CD14-positive monocyte (primary cell): Measurements from ENCODE around the gene PMEPA1. TPM values are rescaled to one million over a fixed set of nuclear protein-coding genes. Genes with fewer than 3 reads are reported as not detected.

Source experiments
- DNase-seq, 3 donors: peaks; one replicate each; pipeline ENCODE4 v3.0.0-alpha.2; 2011 to 2022
- H2AFZ ChIP-seq: 2 replicates; pipeline ENCODE4 v1.6.0; 2012; ENCODE audit warnings: mild to moderate bottlenecking, low read depth, low read length, inconsistent platforms; ENCODE audit not compliant: insufficient read depth, poor library complexity, severe bottlenecking
- H3K27ac ChIP-seq, 2 donors: 1 replicate in 1 of 2; 2 replicates in 1 of 2; pipeline ENCODE4 v1.5.1; 2012 to 2013; ENCODE audit warnings: low read length in 2 of 2, control low read depth in 1 of 2, inconsistent platforms in 1 of 2, low read depth in 1 of 2, mild to moderate bottlenecking in 1 of 2
- H3K27me3 ChIP-seq, 2 donors: one replicate each; pipeline versions ENCODE4 v1.6.0 to v1.6.1; 2011 to 2013; ENCODE audit warnings: low read length in 2 of 2; ENCODE audit not compliant: control insufficient read depth in 2 of 2, insufficient read depth in 2 of 2
- H3K36me3 ChIP-seq, 2 donors: replicated peaks in 1 of 2; 1 replicate in 1 of 2; 2 replicates in 1 of 2; pipeline versions ENCODE4 v1.5.1 to v1.6.1; 2012 to 2013; ENCODE audit warnings: low read length in 2 of 2, control low read depth in 1 of 2, inconsistent platforms in 1 of 2, mild to moderate bottlenecking in 1 of 2; ENCODE audit not compliant: insufficient read depth in 2 of 2, control insufficient read depth in 1 of 2
- H3K4me1 ChIP-seq, 2 donors: 1 replicate in 1 of 2; 2 replicates in 1 of 2; pipeline versions ENCODE4 v1.5.1 to v1.6.1; 2012 to 2013; ENCODE audit warnings: low read length in 2 of 2, control low read depth in 1 of 2, inconsistent platforms in 1 of 2, mild to moderate bottlenecking in 1 of 2, moderate library complexity in 1 of 2; ENCODE audit not compliant: insufficient read depth in 2 of 2, control insufficient read depth in 1 of 2
- H3K4me2 ChIP-seq: replicated peaks from 2 replicates; pipeline ENCODE3; 2012; ENCODE audit warnings: low read length, moderate library complexity, mild to moderate bottlenecking; ENCODE audit not compliant: poor library complexity, severe bottlenecking; ENCODE audit errors: extremely low read depth
- H3K4me3 ChIP-seq, 3 experiments: fragments of 200-600 bp in 1 of 3; sonication (generic) in 1 of 3; replicated peaks in 1 of 3; 1 replicate in 2 of 3; 2 replicates in 1 of 3; pipeline ENCODE4 v1.5.1; 2011 to 2013; ENCODE audit warnings: low read length in 3 of 3, mild to moderate bottlenecking in 3 of 3, control low read depth in 2 of 3, low read depth in 2 of 3, inconsistent platforms in 1 of 3, moderate library complexity in 1 of 3
- H3K79me2 ChIP-seq: 2 replicates; pipeline ENCODE4 v1.6.0; 2012; ENCODE audit warnings: mild to moderate bottlenecking, control low read depth, inconsistent platforms, low read length, moderate library complexity; ENCODE audit not compliant: insufficient read depth
- H3K9ac ChIP-seq: 2 replicates; pipeline ENCODE4 v1.6.0; 2017; ENCODE audit warnings: low read length, mild to moderate bottlenecking; ENCODE audit not compliant: insufficient read depth, poor library complexity, severe bottlenecking
- H3K9me3 ChIP-seq, 2 donors: replicated peaks in 1 of 2; 1 replicate in 1 of 2; 2 replicates in 1 of 2; pipeline versions ENCODE4 v1.5.1 to v1.6.1; 2012 to 2013; ENCODE audit warnings: low read length in 2 of 2, control low read depth in 1 of 2; ENCODE audit not compliant: control insufficient read depth in 1 of 2, insufficient read depth in 1 of 2
- H4K20me1 ChIP-seq: 2 replicates; pipeline ENCODE4 v1.6.0; 2012; ENCODE audit warnings: mild to moderate bottlenecking, low read length, control low read depth, moderate library complexity; ENCODE audit not compliant: insufficient read depth
- H3K27ac Mint-ChIP-seq, 7 donors: one replicate each; pipeline ENCODE4 v1.8.0; 2020; ENCODE audit warnings: mild to moderate bottlenecking in 7 of 7, mixed read lengths in 7 of 7, moderate library complexity in 6 of 7, inconsistent platforms in 2 of 7
- H3K27me3 Mint-ChIP-seq, 3 donors: one replicate each; pipeline ENCODE4 v1.8.0; 2021 to 2022; ENCODE audit warnings: low read depth in 3 of 3, mild to moderate bottlenecking in 3 of 3, mixed read lengths in 3 of 3, moderate library complexity in 3 of 3, inconsistent platforms in 1 of 3
- H3K36me3 Mint-ChIP-seq, 2 donors: one replicate each; pipeline ENCODE4 v1.8.0; 2020; ENCODE audit warnings: mixed read lengths in 2 of 2, inconsistent platforms in 1 of 2, mild to moderate bottlenecking in 1 of 2
- H3K4me1 Mint-ChIP-seq: one replicate; pipeline ENCODE4 v1.8.0; 2020; ENCODE audit warnings: mild to moderate bottlenecking, mixed read lengths
- H3K4me3 Mint-ChIP-seq, 2 donors: one replicate each; pipeline ENCODE4 v1.8.0; 2020; ENCODE audit warnings: mild to moderate bottlenecking in 2 of 2, mixed read lengths in 2 of 2, moderate library complexity in 1 of 2
- H3K9me3 Mint-ChIP-seq, 7 donors: one replicate each; pipeline ENCODE4 v1.8.0; 2020 to 2022; ENCODE audit warnings: mixed read lengths in 7 of 7, mild to moderate bottlenecking in 6 of 7, moderate library complexity in 6 of 7, inconsistent platforms in 2 of 7
- CTCF ChIP-seq: fragments of 200-600 bp; IDR thresholded peaks from one replicate; pipeline ENCODE4 v1.8.0; 2022; ENCODE audit warnings: antibody characterized with exemption, mild to moderate bottlenecking
- WGBS: methylation state at CpG from one replicate; pipeline ENCODE4 v1.1.5; 2013; ENCODE audit warnings: missing lambda C conversion rate; ENCODE audit not compliant: insufficient coverage; 5-methylcytosine and 5-hydroxymethylcytosine counted together
- intact Hi-C, 2 donors: fragments of 100-400 bp; cut with micrococcal nuclease; formaldehyde crosslinking; loops; one replicate each; pipeline versions ENCODE4 v1.15.0 to v1.15.1; 2023
- polyA plus RNA-seq, 3 donors: library from polyadenylated mRNA; depleted of rRNA in 1 of 3; unstranded in 2 of 3; stranded (reverse) in 1 of 3; fragments of 300-500 nt in 2 of 3; fragments of >200 nt in 1 of 3; fragmentation: Illumina TruSeq in 2 of 3; gene quantifications; 1 replicate in 2 of 3; 2 replicates in 1 of 3; pipeline ENCODE4 v1.2.3, GENCODE V29; 2012 to 2021

The PMEPA1 gene
- polyA plus RNA-seq, 3 donors, result 0.12 to 0.73 (median 0.59) TPM

GRCh38 chr20:57746832-57747404 lies 37.1 kb upstream of the PMEPA1 start:
- peaks cover 0 to 6% of the 10 kb centered on the region in 2 donors for H3K9me3 ChIP-seq
- H3K4me3 Mint-ChIP-seq, result no peak overlapping the region
- peaks cover 2 to 19% of the 10 kb centered on the region in 2 donors for H3K27me3 ChIP-seq
- intact Hi-C loops, result no loop called here
- H3K4me1 Mint-ChIP-seq, result peaks cover 17% of the 10 kb centered on the region
- H3K27me3 Mint-ChIP-seq, result peaks cover 12 to 28% (median 26%) of the 10 kb centered on the region in 3 donors
- H3K9me3 Mint-ChIP-seq, result peaks cover 0 to 8% (median 2%) of the 10 kb centered on the region in 7 donors
- H3K27ac ChIP-seq, result no peak overlapping the region
- no peak overlapping the region for H3K4me2 ChIP-seq
- H3K4me3 ChIP-seq, result no peak overlapping the region
- H3K4me1 ChIP-seq, result peaks cover 11 to 14% of the 10 kb centered on the region in 2 donors
- no peaks in the 10 kb centered on the region for H3K36me3 Mint-ChIP-seq
- TF ChIP-seq CTCF, result no peak
- 81% methylated on average over 4 of the region's 7 CpGs for WGBS
- no peak overlapping the region for H3K27ac Mint-ChIP-seq
- H3K9ac ChIP-seq, result no peak overlapping the region
- no peaks in the 10 kb centered on the region for H3K79me2 ChIP-seq
- no peak for DNase-seq
- no peak overlapping the region for H2AFZ ChIP-seq
- H3K36me3 ChIP-seq, result no peaks in the 10 kb centered on the region
- no peaks in the 10 kb centered on the region for H4K20me1 ChIP-seq

- Histone ChIP-seq H4K20me1 (no peaks in the 10 kb centered on the region), H3K9ac (no peak overlapping the region), H3K79me2 (no peaks in the 10 kb centered on the region), H3K4me3 (no peak overlapping the region), H2AFZ (no peak overlapping the region), H3K27me3 (peaks cover 2 to 19% of the 10 kb centered on the region in 2 donors), H3K4me1 (peaks cover 11 to 14% of the 10 kb centered on the region in 2 donors), H3K4me2 (no peak overlapping the region), H3K27ac (no peak overlapping the region), H3K36me3 (no peaks in the 10 kb centered on the region), H3K9me3 (peaks cover 0 to 6% of the 10 kb centered on the region in 2 donors)
- no peak overlapping the region for H3K4me3 Mint-ChIP-seq
- no peak for TF ChIP-seq CTCF
- H3K27ac Mint-ChIP-seq, result no peak overlapping the region
- 96% methylated on average over 12 of the region's 13 CpGs for WGBS
- intact Hi-C loops, result no loop called here
- peaks cover 12 to 28% (median 24%) of the 10 kb centered on the region in 3 donors for H3K27me3 Mint-ChIP-seq
- peaks cover 17% of the 10 kb centered on the region for H3K4me1 Mint-ChIP-seq
- H3K9me3 Mint-ChIP-seq, result peaks cover 0 to 5% (median under 1%) of the 10 kb centered on the region in 7 donors
- H3K36me3 Mint-ChIP-seq, result no peaks in the 10 kb centered on the region
- DNase-seq, result no peak
Observed at GRCh38 chr20:57746201-57746600, 36.4 kb upstream of the PMEPA1 start.
